IPS-20b (cell line): Measurements from ENCODE around the gene LRRC3.

ENCODE experiments used
- H3K27ac ChIP-seq: one replicate; pipeline ENCODE4 v1.5.1; 2013; ENCODE audit warnings: low read length
- H3K27me3 ChIP-seq: 2 replicates; pipeline ENCODE4 v1.6.1; 2013; ENCODE audit warnings: mild to moderate bottlenecking, low read length, inconsistent platforms; ENCODE audit not compliant: insufficient read depth
- H3K36me3 ChIP-seq: 2 replicates; pipeline ENCODE4 v1.6.1; 2013; ENCODE audit warnings: low read depth, mild to moderate bottlenecking, inconsistent platforms, low read length, moderate library complexity; ENCODE audit not compliant: insufficient read depth
- H3K4me1 ChIP-seq: 2 replicates; pipeline ENCODE4 v1.6.1; 2013; ENCODE audit warnings: mild to moderate bottlenecking, control low read depth, inconsistent platforms, low read length, moderate library complexity; ENCODE audit not compliant: insufficient read depth
- H3K4me3 ChIP-seq: 2 replicates; pipeline ENCODE4 v1.5.1; 2013; ENCODE audit warnings: mild to moderate bottlenecking, low read length, inconsistent platforms
- H3K9ac ChIP-seq: 2 replicates; pipeline ENCODE4 v1.6.1; 2013; ENCODE audit warnings: low read depth, mild to moderate bottlenecking, inconsistent platforms, low read length, moderate library complexity
- H3K9me3 ChIP-seq: 2 replicates; pipeline ENCODE4 v1.6.1; 2013; ENCODE audit warnings: mild to moderate bottlenecking, low read depth, low read length, inconsistent platforms; ENCODE audit not compliant: insufficient read depth

Gene LRRC3

DNA sequence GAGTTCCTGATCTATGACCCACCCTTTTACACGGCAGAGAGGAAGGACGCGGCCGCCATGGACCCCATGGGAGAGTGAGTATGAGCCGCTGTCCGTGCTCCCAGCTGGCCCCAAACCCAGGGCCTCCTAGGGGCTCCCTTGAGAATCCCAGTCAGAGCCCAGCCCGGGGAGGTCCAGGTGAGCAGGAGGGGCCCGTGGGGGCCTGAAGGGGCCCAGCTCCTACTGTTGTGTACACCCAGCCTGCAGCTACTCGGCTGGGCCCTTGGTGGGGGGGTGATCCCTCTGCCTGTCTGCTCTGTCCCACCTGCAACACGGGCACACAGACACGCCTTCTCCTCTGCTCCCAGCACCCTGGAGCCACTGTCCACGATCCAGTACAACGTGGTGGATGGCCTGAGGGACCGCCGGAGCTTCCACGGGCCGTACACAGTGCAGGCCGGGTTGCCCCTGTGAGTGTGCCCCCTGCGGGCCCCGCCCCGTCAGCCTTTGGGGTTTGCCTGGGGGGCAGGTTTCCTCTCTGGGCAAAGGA is 28.6 kb upstream of the LRRC3 start:
- H3K4me3 ChIP-seq, result no peak overlapping the region
- no peaks in the 10 kb centered on the region for H3K36me3 ChIP-seq
- no peaks in the 10 kb centered on the region for H3K27me3 ChIP-seq
- no peak overlapping the region for H3K9ac ChIP-seq
- H3K9me3 ChIP-seq, result peaks cover 6% of the 10 kb centered on the region
- no peak overlapping the region for H3K27ac ChIP-seq
- no peaks in the 10 kb centered on the region for H3K4me1 ChIP-seq

DNA sequence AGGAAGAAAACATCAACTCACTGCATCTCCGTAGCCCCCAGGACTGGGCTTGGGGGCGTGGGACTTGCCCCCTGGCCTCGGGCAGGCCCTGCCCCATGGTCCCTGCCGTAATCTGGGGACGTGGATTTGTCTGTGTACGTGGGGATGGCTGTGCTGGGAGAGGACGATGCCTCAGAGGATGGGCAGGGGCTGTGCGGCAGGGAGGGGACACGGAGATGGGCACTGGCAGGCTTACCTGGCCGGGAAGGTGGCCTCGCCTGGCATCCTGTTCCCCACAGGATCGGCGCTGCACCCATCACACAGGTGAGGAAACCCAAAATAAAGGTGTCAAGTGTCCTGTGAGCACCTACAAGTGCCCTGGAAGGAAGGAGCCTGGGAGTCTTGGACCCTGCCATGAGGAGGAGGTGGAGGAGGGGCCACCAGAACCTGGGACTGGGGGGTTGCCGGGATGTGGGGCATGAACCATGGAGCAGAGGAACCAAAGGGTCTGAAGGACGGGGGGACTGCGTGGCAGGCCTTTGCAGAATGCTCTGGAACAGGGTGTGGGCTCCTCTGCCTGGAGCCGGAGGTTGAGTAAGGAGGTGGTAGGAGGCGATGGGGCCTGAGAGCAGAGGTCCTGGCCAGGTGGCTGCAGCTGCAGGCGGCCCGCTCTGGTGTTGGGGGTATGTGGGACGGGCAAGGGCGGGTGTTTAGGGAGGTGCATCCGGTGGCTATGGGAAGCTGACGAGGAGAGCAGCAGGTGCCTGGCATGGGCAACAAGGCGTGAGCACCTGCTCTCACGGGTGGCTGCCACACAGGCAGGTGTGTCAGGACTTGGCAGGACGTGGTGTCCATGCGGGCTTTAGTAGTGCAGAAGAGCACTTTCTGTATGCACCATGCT is 27.8 kb upstream of the LRRC3 start:
- Histone ChIP-seq H3K27me3 (no peaks in the 10 kb centered on the region), H3K9ac (no peak overlapping the region), H3K4me1 (no peaks in the 10 kb centered on the region), H3K9me3 (peaks cover 6% of the 10 kb centered on the region), H3K36me3 (no peaks in the 10 kb centered on the region), H3K4me3 (no peak overlapping the region), H3K27ac (no peak overlapping the region)

DNA sequence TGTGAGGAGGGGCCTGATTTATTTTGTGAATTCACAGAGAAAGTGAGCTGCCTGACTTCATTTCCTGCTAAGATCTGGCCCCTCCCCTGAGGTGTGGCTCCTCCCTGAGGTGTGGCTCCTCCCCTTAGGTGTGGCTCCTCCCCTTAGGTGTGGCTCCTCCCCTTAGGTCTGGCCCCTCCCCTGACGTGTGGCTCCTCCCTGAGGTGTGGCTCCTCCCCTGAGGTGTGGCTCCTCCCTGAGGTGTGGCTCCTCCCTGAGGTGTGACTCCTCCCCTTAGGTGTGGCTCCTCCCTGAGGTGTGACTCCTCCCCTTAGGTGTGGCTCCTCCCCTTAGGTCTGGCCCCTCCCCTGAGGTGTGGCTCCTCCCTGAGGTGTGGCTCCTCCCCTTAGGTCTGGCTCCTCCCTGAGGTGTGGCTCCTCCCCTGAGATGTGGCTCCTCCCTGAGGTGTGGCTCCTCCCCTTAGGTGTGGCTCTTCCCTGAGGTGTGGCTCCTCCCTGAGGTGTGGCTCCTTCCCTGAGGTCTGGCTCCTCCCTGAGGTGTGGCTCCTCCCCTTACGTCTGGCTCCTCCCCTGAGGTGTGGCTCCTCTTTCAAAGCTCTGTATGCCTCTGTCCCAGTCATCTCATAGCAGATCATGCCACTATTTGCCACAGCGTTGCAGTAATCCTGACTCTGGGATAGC is 26.9 kb upstream of the LRRC3 start:
- no peaks in the 10 kb centered on the region for H3K4me1 ChIP-seq
- no peaks in the 10 kb centered on the region for H3K27me3 ChIP-seq
- H3K4me3 ChIP-seq, result no peak overlapping the region

DNA sequence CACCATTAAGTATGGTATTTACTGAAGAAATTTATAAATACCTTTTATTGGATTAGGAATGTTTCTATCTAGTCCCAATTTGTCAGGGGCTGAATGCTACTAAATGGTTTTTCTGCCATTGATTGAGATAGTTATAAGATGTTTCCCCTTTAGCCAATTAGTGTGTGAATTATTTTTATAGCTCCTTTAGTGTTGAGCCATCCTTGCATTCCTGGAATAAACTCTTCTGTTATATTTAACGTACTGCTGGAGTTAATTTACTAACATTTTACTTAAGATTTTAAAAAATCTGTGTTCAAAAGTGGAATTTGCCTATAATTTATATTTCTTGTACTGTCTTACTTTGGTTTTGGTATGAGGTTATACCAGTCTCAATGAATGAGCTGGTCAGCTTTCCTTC is 25.4 kb upstream of the LRRC3 start:
- no peak overlapping the region for H3K4me3 ChIP-seq
- H3K4me1 ChIP-seq, result no peaks in the 10 kb centered on the region
- H3K9ac ChIP-seq, result no peak overlapping the region
- H3K27me3 ChIP-seq, result no peaks in the 10 kb centered on the region
- H3K9me3 ChIP-seq, result peaks cover 6% of the 10 kb centered on the region
- no peaks in the 10 kb centered on the region for H3K36me3 ChIP-seq
- no peak overlapping the region for H3K27ac ChIP-seq

More for the DNA sequence above, 26.9 kb upstream of the LRRC3 start:
- Histone ChIP-seq H3K36me3 (no peaks in the 10 kb centered on the region), H3K9me3 (peaks cover 6% of the 10 kb centered on the region), H3K9ac (no peak overlapping the region), H3K27ac (no peak overlapping the region)

DNA sequence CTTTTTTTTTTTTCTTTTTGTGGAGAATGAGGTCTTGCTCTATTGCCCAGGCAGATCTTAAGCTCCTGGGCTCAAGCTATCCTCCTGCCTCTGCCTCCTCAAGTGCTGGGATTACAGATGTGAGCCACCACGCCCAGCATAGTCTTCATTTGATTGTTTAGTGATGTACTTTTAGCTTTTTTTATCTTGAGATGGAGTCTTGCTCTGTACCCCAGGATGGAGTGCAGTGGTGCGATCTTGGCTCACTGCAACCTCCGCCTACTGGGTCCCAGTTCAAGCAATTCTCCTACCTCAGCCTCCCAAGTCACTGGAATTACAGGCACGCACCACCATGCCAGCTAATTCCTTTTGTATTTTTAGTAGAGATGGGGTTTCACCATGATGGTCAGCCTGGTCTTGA is 24.0 kb upstream of the LRRC3 start:
- Histone ChIP-seq H3K27me3 (no peaks in the 10 kb centered on the region), H3K4me3 (no peak overlapping the region)

DNA sequence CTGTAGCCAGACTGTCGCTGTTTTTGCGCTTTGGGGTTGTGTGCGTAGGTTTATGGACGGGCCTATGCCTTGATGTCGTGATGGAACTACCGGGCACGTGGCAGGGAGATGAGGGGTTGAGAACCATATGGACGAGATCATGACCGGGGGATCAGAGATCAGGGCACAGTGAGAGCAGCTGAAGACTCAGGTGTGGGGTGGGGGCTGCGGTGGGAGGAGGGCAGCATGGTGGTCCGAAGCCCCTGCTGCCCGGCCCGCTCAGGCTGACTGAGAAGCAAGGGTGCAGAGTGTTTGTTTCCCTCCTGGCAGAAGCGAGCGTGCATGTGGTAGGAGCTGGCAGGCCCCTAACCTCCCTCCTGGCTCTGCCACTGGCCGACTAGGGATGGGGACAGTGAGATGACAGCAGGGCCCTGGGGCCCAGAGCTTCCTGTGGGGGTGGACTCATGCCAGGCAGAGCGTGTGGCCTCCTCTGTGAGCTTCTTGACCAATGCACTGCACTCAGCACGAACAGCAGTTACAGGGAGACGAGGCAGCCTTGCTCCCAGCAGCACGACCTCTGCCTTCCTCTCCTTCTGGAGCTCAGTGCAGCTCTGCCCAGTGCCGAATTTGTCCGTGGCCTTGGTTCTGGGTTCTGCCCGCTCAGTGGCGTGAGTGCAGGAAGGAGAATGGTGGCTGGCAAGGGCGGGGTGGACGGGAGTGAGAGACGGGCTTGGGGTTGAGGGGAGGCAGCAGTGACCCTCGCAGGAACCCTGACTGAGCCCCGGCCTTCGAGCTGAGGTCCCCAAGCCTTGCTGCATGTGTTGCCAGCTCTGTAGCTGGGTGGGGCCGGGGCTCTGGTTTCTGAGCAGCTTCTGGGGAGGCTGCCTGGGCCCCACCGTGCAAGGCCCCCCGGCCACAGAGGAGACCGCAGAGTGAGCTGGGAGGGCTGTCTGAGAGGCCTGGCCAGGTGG is 22.2 kb upstream of the LRRC3 start:
- Histone ChIP-seq H3K27me3 (no peaks in the 10 kb centered on the region), H3K27ac (no peak overlapping the region), H3K4me3 (no peak overlapping the region), H3K4me1 (no peaks in the 10 kb centered on the region), H3K9ac (no peak overlapping the region), H3K36me3 (no peaks in the 10 kb centered on the region), H3K9me3 (peaks cover 6% of the 10 kb centered on the region)

More for the DNA sequence above, 24.0 kb upstream of the LRRC3 start:
- Histone ChIP-seq H3K9me3 (peaks cover 6% of the 10 kb centered on the region), H3K9ac (no peak overlapping the region), H3K27ac (no peak overlapping the region), H3K36me3 (no peaks in the 10 kb centered on the region), H3K4me1 (no peaks in the 10 kb centered on the region)

DNA sequence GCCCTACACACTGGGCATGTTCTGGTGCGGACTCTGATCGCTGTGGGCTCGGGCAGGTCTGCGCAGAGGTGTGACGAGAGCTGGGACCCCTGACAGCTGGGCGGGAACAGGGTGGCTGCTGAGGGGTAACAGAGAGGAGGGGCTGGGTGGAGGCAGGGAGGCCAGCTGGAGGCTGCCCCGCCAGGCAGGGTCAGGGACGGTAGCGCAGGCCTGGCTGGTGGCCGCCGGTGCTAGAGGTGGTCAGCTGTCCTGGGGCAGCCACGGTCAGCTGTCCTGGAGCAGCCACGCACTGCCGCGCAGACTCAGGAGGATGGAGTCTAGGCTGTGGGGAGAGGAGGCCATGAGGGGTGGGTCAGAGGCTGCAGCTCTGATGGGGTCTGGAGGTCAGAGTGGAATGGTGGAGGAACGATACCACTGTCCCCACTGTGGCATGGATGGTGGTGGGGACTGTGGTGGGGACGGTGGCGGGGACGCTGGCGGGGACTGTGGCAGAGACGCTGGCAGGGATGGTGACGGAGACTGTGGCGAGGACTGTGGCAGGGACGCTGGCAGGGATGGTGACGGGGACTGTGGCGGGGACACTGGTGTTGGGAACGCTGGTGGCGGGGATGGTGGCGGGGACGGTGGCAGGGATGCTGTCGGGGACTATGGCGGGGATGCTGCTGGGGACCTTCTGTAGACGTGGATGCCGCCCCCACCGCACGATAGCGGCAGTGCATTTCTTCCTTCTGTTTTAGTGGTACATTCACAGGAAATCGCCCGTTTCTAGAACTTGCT is 21.3 kb upstream of the LRRC3 start:
- H3K27ac ChIP-seq, result no peak overlapping the region
- no peak overlapping the region for H3K4me3 ChIP-seq
- no peaks in the 10 kb centered on the region for H3K36me3 ChIP-seq
- no peak overlapping the region for H3K9ac ChIP-seq
- no peaks in the 10 kb centered on the region for H3K4me1 ChIP-seq
- H3K27me3 ChIP-seq, result no peaks in the 10 kb centered on the region
- peaks cover 6% of the 10 kb centered on the region for H3K9me3 ChIP-seq

DNA sequence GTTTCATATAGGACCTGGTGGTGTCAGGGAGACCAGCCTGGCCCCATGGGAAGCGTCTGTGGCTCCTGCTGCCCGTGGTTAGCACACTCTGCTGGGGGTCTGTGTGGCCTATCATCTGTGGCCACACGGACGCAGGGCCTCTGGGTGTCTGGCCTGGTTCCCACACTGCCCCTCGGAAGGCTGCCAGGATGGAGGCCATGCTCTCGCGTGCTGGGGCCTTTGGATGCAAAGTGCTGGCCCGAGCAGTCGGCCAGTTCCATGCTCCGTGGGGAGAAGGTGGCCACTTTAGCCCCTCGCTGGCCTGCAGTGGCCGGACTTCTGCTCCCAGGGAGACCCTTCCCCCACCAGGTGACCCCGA is 20.8 kb upstream of the LRRC3 start:
- peaks cover 6% of the 10 kb centered on the region for H3K9me3 ChIP-seq
- H3K4me3 ChIP-seq, result no peak overlapping the region
- no peak overlapping the region for H3K27ac ChIP-seq
- no peak overlapping the region for H3K9ac ChIP-seq
- H3K4me1 ChIP-seq, result no peaks in the 10 kb centered on the region
- no peaks in the 10 kb centered on the region for H3K27me3 ChIP-seq
- H3K36me3 ChIP-seq, result no peaks in the 10 kb centered on the region

DNA sequence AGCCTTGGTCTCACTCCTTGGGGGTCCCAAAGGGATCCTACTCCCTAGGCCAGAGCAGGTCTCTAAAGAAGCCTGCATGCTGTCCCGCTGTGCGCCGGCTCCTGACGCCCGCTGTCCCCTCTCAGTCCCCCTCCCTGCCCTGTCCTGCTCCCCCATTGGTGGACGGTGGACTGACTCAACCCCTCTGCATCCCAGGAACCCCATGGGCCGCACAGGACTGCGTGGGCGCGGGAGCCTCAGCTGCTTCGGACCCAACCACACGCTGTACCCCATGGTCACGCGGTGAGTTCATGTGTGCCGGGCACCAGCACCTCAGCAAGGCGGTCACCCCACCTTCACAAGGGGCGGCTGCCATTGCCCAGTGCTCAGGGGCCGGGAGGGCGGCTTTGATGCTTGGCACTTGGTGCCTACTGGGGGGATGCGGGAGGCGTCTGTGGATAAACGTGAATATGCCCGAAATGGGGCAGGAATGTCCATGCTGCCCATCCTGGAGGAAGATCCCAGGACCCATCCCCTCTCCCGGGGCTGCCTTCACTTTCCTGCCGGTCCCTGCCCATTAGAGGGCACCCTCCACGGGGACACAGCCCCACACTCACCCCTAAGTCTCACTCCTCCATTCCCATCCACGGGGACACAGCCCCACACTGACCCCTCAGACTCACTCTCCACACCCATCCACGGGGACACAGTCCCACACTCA is 20.2 kb upstream of the LRRC3 start:
- H3K9me3 ChIP-seq, result peaks cover under 1% of the 10 kb centered on the region; the same call in 1 of the 2 replicates
- H3K9ac ChIP-seq, result no peak overlapping the region
- no peaks in the 10 kb centered on the region for H3K4me1 ChIP-seq
- no peaks in the 10 kb centered on the region for H3K36me3 ChIP-seq
- H3K27ac ChIP-seq, result no peak overlapping the region
- no peaks in the 10 kb centered on the region for H3K27me3 ChIP-seq
- no peak overlapping the region for H3K4me3 ChIP-seq

DNA sequence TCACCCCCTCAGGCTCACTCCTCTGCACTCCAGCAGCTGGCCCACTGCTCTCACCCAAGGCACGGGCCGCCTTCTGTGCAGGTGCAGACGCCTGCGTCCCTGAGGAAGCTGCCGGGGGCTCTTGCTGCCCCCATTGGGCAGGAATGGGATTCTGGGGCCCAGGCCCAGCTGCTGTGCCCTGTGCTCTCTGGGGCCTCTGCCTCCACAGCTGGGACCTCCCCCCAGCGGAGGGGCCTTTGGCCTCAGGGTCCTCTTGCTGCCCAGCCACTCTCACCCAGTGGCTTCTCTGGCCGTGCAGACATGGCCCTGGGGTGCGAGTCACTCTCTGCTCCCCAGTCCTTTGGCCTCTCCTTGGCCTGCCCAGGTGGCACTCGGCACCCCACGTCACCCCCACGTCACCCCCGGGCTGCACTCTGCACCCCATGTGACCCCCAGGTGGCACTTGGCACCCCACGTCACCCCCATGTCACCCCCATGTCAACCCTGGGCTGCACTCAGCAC is 19.1 kb upstream of the LRRC3 start:
- Histone ChIP-seq H3K36me3 (no peaks in the 10 kb centered on the region), H3K27me3 (no peaks in the 10 kb centered on the region), H3K4me3 (no peak overlapping the region), H3K27ac (no peak overlapping the region), H3K9ac (no peak overlapping the region), H3K4me1 (no peaks in the 10 kb centered on the region), H3K9me3 (no peaks in the 10 kb centered on the region)
